Body of pancreas (tissue), 4 donors: ENCODE measurements around the gene MAP3K4.

Experiments
- POLR2A ChIP-seq, 3 donors: fragments of 450-650 bp; IDR thresholded peaks; one replicate each; pipeline ENCODE4 v1.6.1; 2016; ENCODE audit warnings: antibody characterized with exemption in 3 of 3, mild to moderate bottlenecking in 2 of 3
- TF ChIP-seq, protein P1 (sequence below), 7 experiments: fragments of 450-650 bp in 4 of 7; fragments of 200-600 bp in 3 of 7; sonication (generic) in 3 of 7; IDR thresholded peaks; one replicate each; pipeline ENCODE4 v1.5.1; 2016 to 2019; ENCODE audit warnings: antibody characterized with exemption in 7 of 7

DNA sequence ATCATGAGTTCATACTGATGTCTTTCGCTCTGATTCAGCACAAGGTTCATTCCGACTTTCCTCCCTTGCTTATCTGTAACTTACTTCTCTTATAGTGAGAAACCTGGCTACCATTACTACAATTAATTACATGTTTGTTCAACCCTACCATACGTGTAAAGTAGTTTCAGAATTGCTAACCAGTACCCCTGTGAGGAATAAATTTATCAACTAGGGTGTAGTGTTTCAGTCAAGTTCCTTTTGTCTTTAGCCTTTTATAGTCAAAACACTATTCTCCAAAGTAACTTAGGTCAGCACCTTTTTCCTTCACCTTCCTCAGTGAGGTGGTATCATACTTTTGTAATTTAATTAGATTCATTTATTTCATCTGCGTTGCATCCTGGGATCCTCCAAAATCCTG lies 64.9 kb downstream of the MAP3K4 start:
- TF ChIP-seq, protein P1, sequence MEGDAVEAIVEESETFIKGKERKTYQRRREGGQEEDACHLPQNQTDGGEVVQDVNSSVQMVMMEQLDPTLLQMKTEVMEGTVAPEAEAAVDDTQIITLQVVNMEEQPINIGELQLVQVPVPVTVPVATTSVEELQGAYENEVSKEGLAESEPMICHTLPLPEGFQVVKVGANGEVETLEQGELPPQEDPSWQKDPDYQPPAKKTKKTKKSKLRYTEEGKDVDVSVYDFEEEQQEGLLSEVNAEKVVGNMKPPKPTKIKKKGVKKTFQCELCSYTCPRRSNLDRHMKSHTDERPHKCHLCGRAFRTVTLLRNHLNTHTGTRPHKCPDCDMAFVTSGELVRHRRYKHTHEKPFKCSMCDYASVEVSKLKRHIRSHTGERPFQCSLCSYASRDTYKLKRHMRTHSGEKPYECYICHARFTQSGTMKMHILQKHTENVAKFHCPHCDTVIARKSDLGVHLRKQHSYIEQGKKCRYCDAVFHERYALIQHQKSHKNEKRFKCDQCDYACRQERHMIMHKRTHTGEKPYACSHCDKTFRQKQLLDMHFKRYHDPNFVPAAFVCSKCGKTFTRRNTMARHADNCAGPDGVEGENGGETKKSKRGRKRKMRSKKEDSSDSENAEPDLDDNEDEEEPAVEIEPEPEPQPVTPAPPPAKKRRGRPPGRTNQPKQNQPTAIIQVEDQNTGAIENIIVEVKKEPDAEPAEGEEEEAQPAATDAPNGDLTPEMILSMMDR (IDR thresholded peaks at IDR 0.05): no peak
- TF ChIP-seq POLR2A (IDR thresholded peaks at IDR 0.05): no peak
